ENCODE data around the gene ARHGAP26.

Gene ARHGAP26

DNA sequence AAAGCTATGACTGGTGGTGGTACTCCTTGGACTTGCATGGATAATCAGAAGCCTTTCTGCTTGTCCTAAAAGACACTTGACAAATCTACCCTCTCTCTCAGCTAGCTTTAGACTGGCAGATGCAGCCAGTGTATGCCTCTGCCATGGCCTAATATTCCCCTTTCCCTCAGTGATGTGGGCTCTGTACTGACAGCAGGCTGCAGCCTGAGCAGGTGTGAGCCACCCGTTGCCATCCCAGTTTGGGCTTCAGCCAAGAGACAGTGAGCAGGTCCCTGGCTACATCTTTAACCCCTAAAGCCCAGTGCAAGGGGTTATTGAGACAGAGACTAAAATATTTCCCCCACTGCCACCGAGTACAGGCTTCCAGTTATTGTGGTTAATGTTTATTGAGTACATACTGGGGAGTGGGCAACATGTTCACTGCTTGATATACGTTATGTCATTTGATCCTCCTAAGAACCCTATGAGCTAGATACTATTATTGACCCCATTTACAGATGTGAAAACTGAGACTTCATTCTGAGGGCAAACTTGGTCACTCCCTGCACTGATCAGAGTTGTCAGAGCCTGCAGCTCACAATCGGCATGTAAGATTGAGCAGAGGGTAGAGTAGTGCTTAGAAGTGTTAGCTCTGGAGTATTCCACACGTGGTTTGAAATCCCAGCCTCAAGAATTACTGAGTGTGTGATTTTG, 254.2 kb downstream of the ARHGAP26 start:
- Mint-ChIP-seq H3K4me3 (no peak overlapping the region), H3K36me3 (ENCODE audit: insufficient read depth) (peaks cover 11% of the 10 kb centered on the region), H3K9me3 (no peaks in the 10 kb centered on the region), H3K4me1 (ENCODE audit: low read depth in 2 of 2) (peaks cover 30 to 31% of the 10 kb centered on the region in 2 donors), H3K27me3 (no peaks in the 10 kb centered on the region), H3K27ac (peak overlapping the region; percentile 72 to 79)
- ATAC-seq (replicated peaks) (no peak), DNase-seq (no peak)

DNA sequence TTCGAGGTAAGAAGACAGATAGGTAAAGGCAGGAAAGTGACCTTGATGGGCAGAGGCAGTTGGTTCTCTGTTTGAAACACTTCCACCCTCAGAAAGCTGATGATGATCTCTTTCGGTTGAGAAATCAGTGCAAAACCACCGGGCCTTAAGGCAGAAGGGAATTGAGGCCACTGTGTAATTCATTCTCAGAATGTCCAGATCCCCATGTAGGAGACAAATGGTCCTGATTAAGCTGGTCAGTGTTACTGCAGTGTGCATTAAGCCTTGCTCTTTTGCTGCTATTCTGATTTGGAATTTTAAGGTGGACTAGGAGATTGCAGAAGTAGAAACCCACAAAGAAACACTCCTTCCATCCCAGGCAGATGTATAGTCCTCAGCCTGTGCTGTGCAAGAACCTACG, 255.2 kb downstream of the ARHGAP26 start:
- Mint-ChIP-seq H3K36me3 (ENCODE audit: insufficient read depth) (peaks cover 11% of the 10 kb centered on the region), H3K27me3 (no peaks in the 10 kb centered on the region), H3K4me3 (no peak overlapping the region), H3K4me1 (ENCODE audit: low read depth in 2 of 2) (peaks cover 37% of the 10 kb centered on the region in 2 donors), H3K27ac (peak overlapping the region in 1 of 2 donors; percentile 36), H3K9me3 (no peaks in the 10 kb centered on the region)
- ATAC-seq (replicated peaks): no peak
- no peak for DNase-seq

DNA sequence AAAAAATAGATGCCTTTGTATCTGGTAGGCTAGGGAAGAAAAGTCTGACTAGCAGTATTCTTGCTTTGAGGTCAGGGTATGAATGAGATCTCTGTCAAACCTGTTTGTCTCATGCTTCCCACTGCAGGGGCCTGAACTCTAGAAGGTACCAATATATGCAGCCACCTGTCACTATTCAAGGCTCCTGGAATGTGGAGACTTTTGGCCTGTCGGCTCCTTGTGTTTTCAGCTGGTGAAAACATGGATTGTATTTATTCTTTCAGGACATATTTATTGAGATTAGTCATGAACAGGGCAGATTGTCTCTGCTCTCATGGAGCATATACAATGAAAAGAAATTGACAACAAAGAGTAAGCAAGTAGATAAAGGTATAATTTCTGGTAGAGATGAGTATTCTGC, 255.8 kb downstream of the ARHGAP26 start:
- Mint-ChIP-seq H3K4me3 (no peak overlapping the region), H3K27me3 (no peaks in the 10 kb centered on the region), H3K27ac (peak overlapping the region; percentile 16 to 36), H3K9me3 (no peaks in the 10 kb centered on the region), H3K36me3 (ENCODE audit: insufficient read depth) (peaks cover 6% of the 10 kb centered on the region), H3K4me1 (ENCODE audit: low read depth in 2 of 2) (peaks cover 43% of the 10 kb centered on the region in 2 donors)
- no peak for DNase-seq
- no peak for ATAC-seq (replicated peaks)

DNA sequence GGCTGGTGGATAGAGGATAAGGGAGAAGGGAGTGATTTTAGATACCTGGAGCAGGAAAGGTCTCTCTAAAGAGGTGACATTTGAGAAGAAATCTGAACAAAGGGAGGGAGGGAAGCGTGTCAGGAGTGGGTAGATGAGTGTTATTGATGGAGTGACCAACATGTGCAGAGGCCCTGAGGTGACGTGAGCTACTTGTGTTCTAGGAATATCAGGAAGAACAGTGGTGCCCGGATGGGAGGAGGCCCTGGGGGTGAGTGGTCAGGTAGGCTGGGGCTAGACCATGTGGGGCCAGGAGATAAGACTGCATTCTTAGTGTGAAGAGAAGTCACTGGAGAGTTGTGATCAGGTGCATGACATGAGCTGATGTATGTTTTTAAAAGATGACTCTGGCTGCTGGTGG, 256.2 kb downstream of the ARHGAP26 start:
- DNase-seq: no peak
- Mint-ChIP-seq H3K27me3 (no peaks in the 10 kb centered on the region), H3K36me3 (ENCODE audit: insufficient read depth) (peaks cover 8% of the 10 kb centered on the region), H3K4me3 (no peak overlapping the region), H3K9me3 (no peaks in the 10 kb centered on the region), H3K4me1 (ENCODE audit: low read depth in 2 of 2) (peaks cover 45 to 46% of the 10 kb centered on the region in 2 donors), H3K27ac (peak overlapping the region in 1 of 2 donors; percentile 16)
- no peak for ATAC-seq (replicated peaks)

DNA sequence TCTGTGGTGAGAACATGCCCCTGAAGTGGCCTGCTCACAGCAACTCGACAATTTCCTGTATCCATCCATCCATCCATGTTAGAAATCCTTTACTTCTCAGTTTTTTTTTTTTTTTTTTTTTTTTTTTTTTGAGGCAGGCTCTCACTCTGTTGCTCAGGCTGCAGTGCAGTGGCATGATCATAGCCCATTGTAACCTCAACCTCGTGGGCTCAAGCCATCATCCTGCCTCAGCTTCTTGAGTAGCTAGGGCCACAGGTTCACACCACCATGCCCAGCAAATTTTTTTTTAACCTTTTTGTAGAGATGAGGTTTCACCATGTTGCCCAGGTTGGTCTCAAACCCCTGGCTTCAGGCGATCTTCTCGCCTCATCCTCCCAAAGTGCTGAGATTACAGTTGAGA, 259.1 kb downstream of the ARHGAP26 start:
- H3K27ac Mint-ChIP-seq: peak overlapping the region; percentile 64 to 69
- no peak for DNase-seq
- H3K9me3 Mint-ChIP-seq: no peaks in the 10 kb centered on the region
- peak overlapping the region in 1 of 2 donors; percentile 28 for H3K4me3 Mint-ChIP-seq
- H3K27me3 Mint-ChIP-seq: no peaks in the 10 kb centered on the region
- peak; percentile 41 for ATAC-seq (replicated peaks)
- H3K4me1 Mint-ChIP-seq (ENCODE audit: low read depth in 2 of 2): peaks cover 34 to 38% of the 10 kb centered on the region in 2 donors
- H3K36me3 Mint-ChIP-seq (ENCODE audit: insufficient read depth): peaks cover 10% of the 10 kb centered on the region

DNA sequence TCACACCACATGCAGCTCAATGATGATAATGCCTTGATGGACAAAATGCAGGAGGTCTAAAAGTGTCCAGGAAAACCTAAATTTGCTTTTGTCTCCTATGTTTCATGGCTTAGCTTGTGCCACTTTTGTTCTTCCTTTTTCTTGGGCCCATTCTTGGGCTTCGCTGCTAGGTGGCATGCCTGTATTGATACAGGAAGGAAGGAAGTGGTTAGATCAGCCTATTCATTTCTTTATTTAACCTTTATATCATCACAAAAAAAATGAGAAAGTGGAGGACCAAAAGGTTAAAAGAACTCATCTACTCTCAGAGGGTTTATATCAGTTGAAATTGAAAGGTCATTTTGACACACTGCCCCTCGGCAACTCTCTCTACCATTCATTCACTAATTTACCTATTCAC, 260.2 kb downstream of the ARHGAP26 start:
- peak overlapping the region; percentile 69 to 89 for H3K27ac Mint-ChIP-seq

DNA sequence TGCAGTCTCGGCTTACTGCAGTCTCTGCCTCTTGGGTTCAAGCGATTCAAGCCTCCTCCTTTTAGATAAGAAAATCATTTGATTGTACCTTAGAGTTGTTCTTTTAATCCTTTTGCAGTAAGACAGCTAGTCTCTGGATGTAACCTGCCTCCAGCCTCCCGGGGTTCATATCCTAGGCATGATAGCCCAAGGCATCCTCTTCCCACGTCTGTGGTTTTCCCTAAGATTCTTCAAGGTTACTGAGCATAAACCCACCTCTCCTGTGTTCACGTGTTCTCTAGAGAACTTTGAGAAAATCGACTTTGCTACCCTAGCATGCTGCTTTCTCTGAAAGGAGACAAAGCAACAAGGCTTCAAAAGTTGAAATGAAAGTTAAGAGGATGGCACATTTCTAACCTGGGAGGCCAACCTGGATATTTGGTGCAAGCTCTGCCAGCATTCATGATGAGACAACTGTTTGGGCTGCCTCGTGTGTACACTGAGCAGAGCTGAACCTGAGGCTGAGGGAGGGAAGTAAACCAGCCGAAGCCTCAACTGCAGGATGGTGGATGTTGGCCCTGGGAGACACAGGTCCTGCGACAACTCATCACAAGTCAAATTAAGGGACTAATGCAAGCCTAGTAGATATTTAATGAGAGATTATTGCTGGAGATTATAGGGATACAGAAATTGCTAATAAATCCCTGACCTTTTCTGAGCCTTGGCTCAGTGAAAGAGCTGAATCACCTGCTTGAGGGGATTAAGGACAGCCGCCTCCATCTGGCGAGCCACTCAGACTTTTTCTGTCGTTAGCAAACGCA, 261.8 kb downstream of the ARHGAP26 start:
- no peak overlapping the region for H3K4me3 Mint-ChIP-seq
- peaks cover 26 to 38% of the 10 kb centered on the region in 2 donors for H3K4me1 Mint-ChIP-seq (ENCODE audit: low read depth in 2 of 2)
- no peaks in the 10 kb centered on the region for H3K27me3 Mint-ChIP-seq
- DNase-seq (no peak), ATAC-seq (replicated peaks) (no peak)
- peaks cover 16% of the 10 kb centered on the region for H3K36me3 Mint-ChIP-seq (ENCODE audit: insufficient read depth)
- H3K9me3 Mint-ChIP-seq: no peaks in the 10 kb centered on the region
- H3K27ac Mint-ChIP-seq: peak overlapping the region in 1 of 2 donors; percentile 1

More for the DNA sequence above, 260.2 kb downstream of the ARHGAP26 start:
- Mint-ChIP-seq H3K9me3 (no peaks in the 10 kb centered on the region), H3K27me3 (no peaks in the 10 kb centered on the region), H3K4me3 (peak overlapping the region; percentile 28 to 62), H3K36me3 (ENCODE audit: insufficient read depth) (peaks cover 15% of the 10 kb centered on the region), H3K4me1 (ENCODE audit: low read depth in 2 of 2) (peaks cover 32 to 34% of the 10 kb centered on the region in 2 donors)
- peak; percentile 82 for ATAC-seq (replicated peaks)
- peak in 1 of 3 experiments; percentile 19 for DNase-seq

DNA sequence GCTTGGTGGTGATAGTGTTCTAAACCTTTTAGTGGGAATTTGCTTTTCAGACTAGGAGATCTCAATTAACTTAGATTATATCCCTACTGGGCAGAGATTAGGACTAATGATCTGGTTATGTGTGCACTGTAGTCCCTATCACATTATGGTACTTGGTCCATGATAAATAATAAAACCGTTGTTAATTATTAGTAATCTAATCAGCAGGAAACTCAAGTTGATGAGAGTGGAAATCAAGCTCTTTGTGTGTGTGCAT, 262.3 kb downstream of the ARHGAP26 start:
- peaks cover 20% of the 10 kb centered on the region for H3K36me3 Mint-ChIP-seq (ENCODE audit: insufficient read depth)
- no peaks in the 10 kb centered on the region for H3K27me3 Mint-ChIP-seq
- no peak overlapping the region for H3K27ac Mint-ChIP-seq

DNA sequence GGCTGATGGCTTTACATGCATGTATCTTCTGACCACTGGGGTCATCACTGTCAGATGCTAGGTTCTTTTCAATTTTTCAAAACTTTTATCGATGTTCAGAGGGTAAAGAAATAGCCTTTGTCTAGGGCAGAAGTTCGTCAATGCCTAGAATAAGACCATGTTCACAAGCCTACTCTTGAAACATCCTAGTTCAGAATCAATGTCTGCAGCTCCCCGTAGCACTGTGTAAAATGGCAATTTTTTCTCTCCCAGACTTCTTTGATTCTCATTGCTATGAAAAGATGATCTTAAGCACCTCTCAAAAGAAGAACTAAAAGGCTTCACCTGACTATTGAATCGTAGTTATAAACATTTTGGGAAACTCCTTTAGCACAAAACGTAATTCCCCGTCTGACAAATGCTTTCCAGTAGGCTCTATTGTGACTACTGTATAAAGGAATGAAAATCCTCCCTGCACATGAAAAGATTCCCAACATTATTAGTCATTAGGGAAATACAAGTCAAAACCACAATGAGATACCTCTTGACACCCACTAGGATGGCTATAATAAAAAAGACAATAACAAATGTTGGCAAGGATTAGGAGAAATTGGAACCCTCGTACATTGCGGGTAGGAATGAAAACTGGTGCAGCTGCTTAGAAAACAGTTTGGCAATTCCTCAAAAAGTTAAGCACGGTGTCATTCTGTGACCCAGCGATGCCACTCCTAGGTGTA, 263.5 kb downstream of the ARHGAP26 start:
- Mint-ChIP-seq H3K4me3 (no peak overlapping the region), H3K27ac (no peak overlapping the region), H3K9me3 (no peaks in the 10 kb centered on the region), H3K27me3 (no peaks in the 10 kb centered on the region), H3K4me1 (ENCODE audit: low read depth in 2 of 2) (peaks cover 26 to 42% of the 10 kb centered on the region in 2 donors), H3K36me3 (ENCODE audit: insufficient read depth) (peaks cover 29% of the 10 kb centered on the region)
- ATAC-seq (replicated peaks): no peak
- no peak for DNase-seq

More for the DNA sequence above, 262.3 kb downstream of the ARHGAP26 start:
- DNase-seq (no peak), ATAC-seq (replicated peaks) (no peak)
- H3K4me3 Mint-ChIP-seq: no peak overlapping the region
- H3K4me1 Mint-ChIP-seq (ENCODE audit: low read depth in 2 of 2): peaks cover 26 to 38% of the 10 kb centered on the region in 2 donors
- H3K9me3 Mint-ChIP-seq: no peaks in the 10 kb centered on the region

DNA sequence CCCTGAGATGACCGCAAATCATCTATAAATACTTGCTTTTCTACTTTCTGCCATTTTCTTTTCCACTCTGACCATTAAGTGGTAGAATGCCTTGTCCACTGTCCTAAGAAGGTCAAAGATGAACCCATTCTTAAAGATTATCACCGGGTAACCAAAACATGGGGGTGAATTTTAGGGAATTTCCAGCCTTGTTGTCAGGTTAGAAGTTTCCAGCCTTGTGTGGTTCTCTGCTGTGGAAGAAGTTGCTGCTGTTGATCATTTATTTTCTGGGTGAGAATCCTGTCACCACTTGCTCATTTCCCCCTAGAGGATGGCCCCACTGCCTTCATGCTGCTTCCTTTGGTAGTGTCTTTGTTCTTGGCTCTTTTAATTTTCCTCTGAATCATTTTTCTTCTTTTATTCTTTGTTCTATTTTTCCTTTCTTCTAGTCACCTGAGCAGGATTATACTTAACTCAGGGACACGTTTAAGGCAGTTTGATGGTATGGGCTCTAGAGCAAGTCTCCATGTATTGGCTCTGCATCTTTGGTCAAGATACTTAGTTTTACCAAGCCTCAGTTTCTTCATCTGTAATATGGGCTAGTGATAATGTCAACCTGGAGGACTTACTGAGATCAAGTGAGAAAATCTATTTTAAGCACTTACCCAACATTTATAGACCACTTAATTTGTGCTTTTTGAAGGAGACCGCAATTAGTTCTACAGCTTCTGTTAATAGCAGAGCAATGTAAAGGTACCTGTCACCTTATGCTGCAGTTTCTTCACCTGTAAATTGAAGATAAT, 266.2 kb downstream of the ARHGAP26 start:
- Mint-ChIP-seq H3K9me3 (no peaks in the 10 kb centered on the region), H3K27ac (peak overlapping the region in 1 of 2 donors; percentile 85), H3K36me3 (ENCODE audit: insufficient read depth) (peaks cover 32% of the 10 kb centered on the region), H3K4me3 (no peak overlapping the region), H3K27me3 (no peaks in the 10 kb centered on the region), H3K4me1 (ENCODE audit: low read depth in 2 of 2) (peaks cover 4 to 17% of the 10 kb centered on the region in 2 donors)
- DNase-seq (no peak), ATAC-seq (replicated peaks) (peak; percentile 31)

DNA sequence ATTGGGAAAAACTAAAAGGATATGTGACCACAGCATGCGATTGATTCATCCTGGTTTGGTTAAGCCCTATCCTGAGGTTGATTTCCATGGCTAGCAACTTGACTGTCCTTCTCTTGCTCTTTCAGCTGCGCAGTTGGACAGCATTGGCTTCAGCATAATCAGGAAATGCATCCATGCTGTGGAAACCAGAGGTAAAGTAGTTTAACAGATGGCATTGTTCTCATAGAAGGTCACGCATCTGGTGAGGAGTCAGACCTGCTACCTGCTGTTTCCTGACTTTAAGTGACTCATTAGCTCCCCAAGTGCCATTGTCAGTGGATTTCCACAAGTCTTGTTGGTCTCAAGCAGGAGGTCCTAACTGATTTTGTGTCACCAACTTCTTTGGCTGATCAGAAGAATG, 266.9 kb downstream of the ARHGAP26 start:
- Mint-ChIP-seq H3K27me3 (no peaks in the 10 kb centered on the region), H3K4me3 (no peak overlapping the region), H3K9me3 (no peaks in the 10 kb centered on the region), H3K4me1 (ENCODE audit: low read depth in 2 of 2) (peaks cover 1 to 12% of the 10 kb centered on the region in 2 donors), H3K36me3 (ENCODE audit: insufficient read depth) (peaks cover 33% of the 10 kb centered on the region), H3K27ac (no peak overlapping the region)
- ATAC-seq (replicated peaks): no peak
- no peak for DNase-seq

DNA sequence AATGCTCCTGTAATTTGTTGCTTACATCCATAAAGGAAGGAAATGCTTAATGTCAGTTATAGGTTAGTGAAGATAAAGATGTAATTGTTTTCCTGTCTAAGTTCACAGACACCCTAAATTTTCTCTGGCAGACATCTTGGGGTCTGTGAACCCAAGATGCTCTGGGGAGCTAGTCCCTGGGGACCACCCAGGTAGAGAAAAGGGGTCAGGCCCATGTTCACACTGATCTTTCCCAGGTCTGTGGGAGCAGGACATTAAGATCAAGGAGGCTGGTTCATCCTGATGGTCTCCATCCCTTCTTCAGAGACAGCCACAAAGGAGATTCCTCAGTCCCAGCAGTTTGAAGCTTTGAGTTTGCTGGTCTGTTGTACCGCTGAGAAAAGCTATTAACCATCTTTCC, 267.5 kb downstream of the ARHGAP26 start:
- ATAC-seq (replicated peaks) (no peak), DNase-seq (no peak)
- peaks cover 39% of the 10 kb centered on the region for H3K36me3 Mint-ChIP-seq (ENCODE audit: insufficient read depth)
- no peaks in the 10 kb centered on the region for H3K27me3 Mint-ChIP-seq
- peak overlapping the region in 1 of 2 donors; percentile 67 for H3K27ac Mint-ChIP-seq
- H3K9me3 Mint-ChIP-seq: no peaks in the 10 kb centered on the region
- H3K4me1 Mint-ChIP-seq (ENCODE audit: low read depth in 2 of 2): peaks cover 0 to 12% of the 10 kb centered on the region in 2 donors
- no peak overlapping the region for H3K4me3 Mint-ChIP-seq

DNA sequence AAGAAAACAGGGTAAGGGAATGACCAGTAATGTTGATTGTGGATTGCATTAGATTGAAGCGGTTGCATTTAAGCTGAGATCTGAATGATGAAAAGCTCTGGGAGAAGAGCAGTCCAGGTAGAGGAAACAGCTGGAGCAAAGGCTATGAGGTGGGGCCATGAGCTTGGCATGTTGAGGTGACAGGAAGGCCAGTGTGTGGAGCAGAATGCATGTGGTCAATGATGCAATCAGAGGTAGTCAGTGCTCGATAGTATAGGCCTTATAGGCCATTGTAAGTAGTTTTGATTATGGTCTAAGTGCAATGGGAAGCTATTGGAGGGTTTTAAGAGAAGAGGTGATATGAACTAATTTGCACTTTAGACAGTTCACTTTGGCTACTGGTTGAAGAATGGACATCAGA, 270.4 kb downstream of the ARHGAP26 start:
- ATAC-seq (replicated peaks) (no peak), DNase-seq (no peak)
- Mint-ChIP-seq H3K36me3 (ENCODE audit: insufficient read depth) (peaks cover 44% of the 10 kb centered on the region), H3K9me3 (no peaks in the 10 kb centered on the region), H3K27me3 (no peaks in the 10 kb centered on the region), H3K4me1 (ENCODE audit: low read depth in 2 of 2) (peaks cover 0 to 13% of the 10 kb centered on the region in 2 donors), H3K27ac (peak overlapping the region in 1 of 2 donors; percentile 10), H3K4me3 (no peak overlapping the region)

All from effector memory CD8-positive, alpha-beta T cell (primary cell).